ENCODE measurements around the gene CFAP47. TPM values are rescaled to one million over a fixed set of nuclear protein-coding genes. Genes with fewer than 3 reads are reported as not detected.

The CFAP47 gene
- polyA plus RNA-seq, 2 of the 4 experiments (the other 2 are of a cell fraction) = 0.03 TPM; not detected in 1

DNA sequence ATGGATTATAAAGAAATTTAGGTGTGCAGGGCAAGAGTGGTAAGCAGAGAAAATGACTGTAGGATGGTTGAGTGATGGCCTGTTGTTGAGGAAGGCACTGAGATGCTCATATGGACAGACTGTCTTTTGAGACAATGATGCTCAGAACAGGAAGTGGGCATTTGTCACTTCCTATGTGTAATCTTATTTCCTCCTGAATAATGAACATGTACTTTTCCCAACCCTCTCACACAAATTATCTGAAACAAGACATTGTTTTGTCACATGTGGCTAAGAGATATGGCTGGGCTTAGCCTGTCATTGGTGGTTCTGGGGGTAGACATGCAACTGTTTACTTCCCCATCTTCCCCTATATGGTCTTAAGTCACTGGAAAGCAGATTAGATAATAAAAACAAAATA is 240.5 kb downstream of the CFAP47 start:
- FAIRE-seq = no peak
- Histone ChIP-seq H3K4me1 (no peaks in the 10 kb centered on the region), H3K4me2 (no peak overlapping the region), H3K4me3 (no peak overlapping the region), H3K27ac (no peak overlapping the region), H3K9me3 (no peaks in the 10 kb centered on the region)
- ATAC-seq = no peak
- ChIA-PET POLR2A (no interaction called here), CTCF (no interaction called here)
- TF ChIP-seq FOSL2 (IDR thresholded peaks at IDR 0.05) (no peak), FOSL2 (CRISPR knock-in tag; IDR thresholded peaks at IDR 0.05) (no peak), ZSCAN20 (CRISPR knock-in tag; IDR thresholded peaks at IDR 0.05) (no peak), CHD2 (IDR thresholded peaks at IDR 0.05; ENCODE audit: low read length, partially characterized antibody) (no peak), PBX3 (IDR thresholded peaks at IDR 0.05) (no peak), HOXA7 (CRISPR knock-in tag; IDR thresholded peaks at IDR 0.05) (no peak), ESRRA (IDR thresholded peaks at IDR 0.05; ENCODE audit: borderline replicate concordance, low read length) (no peak), GATA3 (IDR thresholded peaks at IDR 0.05; ENCODE audit: borderline replicate concordance) (no peak)
- TF ChIP-seq, protein P1, sequence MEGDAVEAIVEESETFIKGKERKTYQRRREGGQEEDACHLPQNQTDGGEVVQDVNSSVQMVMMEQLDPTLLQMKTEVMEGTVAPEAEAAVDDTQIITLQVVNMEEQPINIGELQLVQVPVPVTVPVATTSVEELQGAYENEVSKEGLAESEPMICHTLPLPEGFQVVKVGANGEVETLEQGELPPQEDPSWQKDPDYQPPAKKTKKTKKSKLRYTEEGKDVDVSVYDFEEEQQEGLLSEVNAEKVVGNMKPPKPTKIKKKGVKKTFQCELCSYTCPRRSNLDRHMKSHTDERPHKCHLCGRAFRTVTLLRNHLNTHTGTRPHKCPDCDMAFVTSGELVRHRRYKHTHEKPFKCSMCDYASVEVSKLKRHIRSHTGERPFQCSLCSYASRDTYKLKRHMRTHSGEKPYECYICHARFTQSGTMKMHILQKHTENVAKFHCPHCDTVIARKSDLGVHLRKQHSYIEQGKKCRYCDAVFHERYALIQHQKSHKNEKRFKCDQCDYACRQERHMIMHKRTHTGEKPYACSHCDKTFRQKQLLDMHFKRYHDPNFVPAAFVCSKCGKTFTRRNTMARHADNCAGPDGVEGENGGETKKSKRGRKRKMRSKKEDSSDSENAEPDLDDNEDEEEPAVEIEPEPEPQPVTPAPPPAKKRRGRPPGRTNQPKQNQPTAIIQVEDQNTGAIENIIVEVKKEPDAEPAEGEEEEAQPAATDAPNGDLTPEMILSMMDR (IDR thresholded peaks at IDR 0.05) = no peak
- DNase-seq (ENCODE audit: low read depth in 1 of 2, low spot score in 1 of 2) = no peak

GRCh38 chrX:36198575-36198974 is 279.0 kb downstream of the CFAP47 start:
- Histone ChIP-seq H3K4me2 (no peak overlapping the region), H3K9me3 (no peaks in the 10 kb centered on the region), H3K4me3 (no peak overlapping the region), H3K27ac (no peak overlapping the region), H3K4me1 (no peaks in the 10 kb centered on the region)
- FAIRE-seq (no peak), ATAC-seq (no peak), DNase-seq (ENCODE audit: low read depth in 1 of 2, low spot score in 1 of 2) (no peak)
- TF ChIP-seq FOSL2 (IDR thresholded peaks at IDR 0.05) = no peak
- TF ChIP-seq FOSL2 (CRISPR knock-in tag; IDR thresholded peaks at IDR 0.05) = no peak
- TF ChIP-seq RARB (CRISPR knock-in tag; IDR thresholded peaks at IDR 0.05) = no peak
- no peak for TF ChIP-seq PHF8 (IDR thresholded peaks at IDR 0.05; ENCODE audit: borderline replicate concordance, low read depth)
- no peak for TF ChIP-seq PBX3 (IDR thresholded peaks at IDR 0.05)
- TF ChIP-seq, protein P1 (IDR thresholded peaks at IDR 0.05) = no peak
- no peak for TF ChIP-seq GATA3 (IDR thresholded peaks at IDR 0.05; ENCODE audit: borderline replicate concordance)
- no peak for TF ChIP-seq ZNF302 (CRISPR knock-in tag; IDR thresholded peaks at IDR 0.05)
- TF ChIP-seq ESRRA (IDR thresholded peaks at IDR 0.05; ENCODE audit: borderline replicate concordance, low read length) = no peak
- TF ChIP-seq SREBF2 (IDR thresholded peaks at IDR 0.05) = no peak
- TF ChIP-seq POLR2A (IDR thresholded peaks at IDR 0.05; ENCODE audit: low read length) = no peak
- TF ChIP-seq RFX5 (IDR thresholded peaks at IDR 0.05) = no peak
- no peak for TF ChIP-seq JUNB (IDR thresholded peaks at IDR 0.05)
- TF ChIP-seq CBX2 (IDR thresholded peaks at IDR 0.05; ENCODE audit: borderline replicate concordance, low read depth) = no peak
- TF ChIP-seq HEYL (CRISPR knock-in tag; IDR thresholded peaks at IDR 0.05) = no peak
- TF ChIP-seq POLR2AphosphoS2 (conservative IDR thresholded peaks at IDR 0.05; ENCODE audit: low read length) = no peak
- TF ChIP-seq, protein P2, sequence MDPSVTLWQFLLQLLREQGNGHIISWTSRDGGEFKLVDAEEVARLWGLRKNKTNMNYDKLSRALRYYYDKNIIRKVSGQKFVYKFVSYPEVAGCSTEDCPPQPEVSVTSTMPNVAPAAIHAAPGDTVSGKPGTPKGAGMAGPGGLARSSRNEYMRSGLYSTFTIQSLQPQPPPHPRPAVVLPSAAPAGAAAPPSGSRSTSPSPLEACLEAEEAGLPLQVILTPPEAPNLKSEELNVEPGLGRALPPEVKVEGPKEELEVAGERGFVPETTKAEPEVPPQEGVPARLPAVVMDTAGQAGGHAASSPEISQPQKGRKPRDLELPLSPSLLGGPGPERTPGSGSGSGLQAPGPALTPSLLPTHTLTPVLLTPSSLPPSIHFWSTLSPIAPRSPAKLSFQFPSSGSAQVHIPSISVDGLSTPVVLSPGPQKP (IDR thresholded peaks at IDR 0.05; ENCODE audit: low read depth, low read length) = no peak
- no peak for TF ChIP-seq CBX8 (IDR thresholded peaks at IDR 0.05)
- TF ChIP-seq RNF2 (IDR thresholded peaks at IDR 0.05; ENCODE audit: borderline replicate concordance, low read depth) = no peak
- TF ChIP-seq MAZ (IDR thresholded peaks at IDR 0.05; ENCODE audit: borderline replicate concordance, low read depth, low read length) = no peak
- no peak for TF ChIP-seq HOXA7 (CRISPR knock-in tag; IDR thresholded peaks at IDR 0.05)
- ChIA-PET POLR2A (no interaction called here), CTCF (interaction anchor here (0.7 kb wide), 1 partner anchor 1383 kb away, joined by 3 read pairs; no protein-coding TSS in a partner anchor)
